ENCODE results near the gene VAV2.

- TF ChIP-seq, protein P1, sequence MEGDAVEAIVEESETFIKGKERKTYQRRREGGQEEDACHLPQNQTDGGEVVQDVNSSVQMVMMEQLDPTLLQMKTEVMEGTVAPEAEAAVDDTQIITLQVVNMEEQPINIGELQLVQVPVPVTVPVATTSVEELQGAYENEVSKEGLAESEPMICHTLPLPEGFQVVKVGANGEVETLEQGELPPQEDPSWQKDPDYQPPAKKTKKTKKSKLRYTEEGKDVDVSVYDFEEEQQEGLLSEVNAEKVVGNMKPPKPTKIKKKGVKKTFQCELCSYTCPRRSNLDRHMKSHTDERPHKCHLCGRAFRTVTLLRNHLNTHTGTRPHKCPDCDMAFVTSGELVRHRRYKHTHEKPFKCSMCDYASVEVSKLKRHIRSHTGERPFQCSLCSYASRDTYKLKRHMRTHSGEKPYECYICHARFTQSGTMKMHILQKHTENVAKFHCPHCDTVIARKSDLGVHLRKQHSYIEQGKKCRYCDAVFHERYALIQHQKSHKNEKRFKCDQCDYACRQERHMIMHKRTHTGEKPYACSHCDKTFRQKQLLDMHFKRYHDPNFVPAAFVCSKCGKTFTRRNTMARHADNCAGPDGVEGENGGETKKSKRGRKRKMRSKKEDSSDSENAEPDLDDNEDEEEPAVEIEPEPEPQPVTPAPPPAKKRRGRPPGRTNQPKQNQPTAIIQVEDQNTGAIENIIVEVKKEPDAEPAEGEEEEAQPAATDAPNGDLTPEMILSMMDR (conservative IDR thresholded peaks at IDR 0.05; ENCODE audit: low read length), result no peak
- no peak for TF ChIP-seq EZH2phosphoT487 (IDR thresholded peaks at IDR 0.05; ENCODE audit: borderline replicate concordance, low read depth, low read length)
Measured at GRCh38 chr9:133971981-133972941, 19.9 kb downstream of the VAV2 start.
